A549 (cell line): ENCODE measurements around the gene GABRG2. TPM values are rescaled to one million over a fixed set of nuclear protein-coding genes. Genes with fewer than 3 reads are reported as not detected.

Source experiments
- ATAC-seq, 2 experiments: fragments of 200-7000 bp in 1 of 2; fragments of >200 bp in 1 of 2; cut with Nextera tagmentation in 1 of 2; cut with Tn5 transposase in 1 of 2; 3 replicates each; pipeline versions ENCODE4 v1.8.0 to v1.9.1; 2018 to 2020; ENCODE audit warnings: mild to moderate bottlenecking in 1 of 2, moderate library complexity in 1 of 2
- CTCF ChIA-PET: fragments of 300-600 bp; sonication (Branson Sonifier 250); formaldehyde crosslinking; extraction: SDS; loops from one replicate; lab custom pipeline; 2021; ENCODE audit warnings: antibody characterized with exemption, inconsistent platforms; lab: Yijun Ruan, JAX
- POLR2A ChIA-PET: fragments of 350-600 bp; formaldehyde crosslinking; extraction: SDS; loops from one replicate; lab custom pipeline; 2021; ENCODE audit warnings: antibody characterized with exemption, inconsistent platforms; lab: Yijun Ruan, JAX
- DNase-seq, 2 experiments: peaks; one replicate each; pipeline versions ENCODE4 v3.0.0 to v3.0.0-alpha.2; 2011 to 2016; ENCODE audit warnings: low read depth in 1 of 2, low spot score in 1 of 2
- FAIRE-seq: peaks from 2 replicates; lab custom pipeline; 2011; peaks lifted over from hg19 to GRCh38; lab: Jason Lieb, UNC
- H3K27ac ChIP-seq, 2 experiments: fragments of >200 bp; sonication (Bioruptor Twin); formaldehyde crosslinking; 3 replicates each; pipeline ENCODE4 v1.5.1; 2016 to 2017
- H3K4me1 ChIP-seq: fragments of >200 bp; sonication (Bioruptor Twin); formaldehyde crosslinking; 3 replicates; pipeline ENCODE4 v1.6.1; 2016
- H3K4me2 ChIP-seq: fragments of >200 bp; sonication (Bioruptor Twin); formaldehyde crosslinking; 3 replicates; pipeline ENCODE4 v1.6.1; 2016
- H3K4me3 ChIP-seq: fragments of >200 bp; sonication (Bioruptor Twin); formaldehyde crosslinking; 3 replicates; pipeline ENCODE4 v1.5.1; 2016
- H3K9me3 ChIP-seq: fragments of >200 bp; sonication (Bioruptor Twin); formaldehyde crosslinking; 3 replicates; pipeline ENCODE4 v1.6.1; 2016
- CEBPB ChIP-seq, 2 experiments: fragments of >200 bp in 1 of 2; sonication (Bioruptor Twin) in 1 of 2; formaldehyde crosslinking in 1 of 2; IDR thresholded peaks; 2 replicates each; pipeline ENCODE4 v1.6.1; 2012 to 2016
- EHF ChIP-seq: fragments of 250-450 bp; sonication (Bioruptor Pico); IDR thresholded peaks from 2 replicates; pipeline ENCODE4 v1.5.0; 2020; ENCODE audit warnings: mild to moderate bottlenecking
- ELK1 ChIP-seq: fragments of 150-350 bp; IDR thresholded peaks from 2 replicates; pipeline ENCODE4 v1.6.1; 2014; ENCODE audit warnings: low read depth, mild to moderate bottlenecking, low read length
- EP300 ChIP-seq, 2 experiments: fragments of >200 bp; sonication (Bioruptor Twin); formaldehyde crosslinking; IDR thresholded peaks; 2 replicates in 1 of 2; 3 replicates in 1 of 2; pipeline ENCODE4 v1.6.1; 2016 to 2017
- FOSB ChIP-seq: fragments of 250-450 bp; sonication (Bioruptor Pico); IDR thresholded peaks from 2 replicates; pipeline ENCODE4 v1.5.0; 2020; ENCODE audit warnings: mild to moderate bottlenecking, moderate library complexity
- FOSL2 ChIP-seq, 2 experiments: fragments of 450-650 bp in 1 of 2; fragments of >200 bp in 1 of 2; sonication (Bioruptor Twin) in 1 of 2; formaldehyde crosslinking; IDR thresholded peaks; 2 replicates each; pipeline versions ENCODE4 v1.5.0 to v1.6.1; 2016 to 2020; ENCODE audit warnings: mild to moderate bottlenecking in 1 of 2, moderate library complexity in 1 of 2
- HEYL ChIP-seq: fragments of 250-450 bp; sonication (Bioruptor Pico); IDR thresholded peaks from 2 replicates; pipeline ENCODE4 v1.8.0; 2021; ENCODE audit warnings: mild to moderate bottlenecking, moderate library complexity
- HMGXB4 ChIP-seq: fragments of 250-450 bp; sonication (Bioruptor Pico); IDR thresholded peaks from 2 replicates; pipeline ENCODE4 v1.5.0; 2021; ENCODE audit warnings: mild to moderate bottlenecking, moderate library complexity, borderline replicate concordance
- HOXA7 ChIP-seq: fragments of 250-450 bp; sonication (Bioruptor Pico); IDR thresholded peaks from 2 replicates; pipeline ENCODE4 v1.5.0; 2020; ENCODE audit warnings: mild to moderate bottlenecking, moderate library complexity
- JUN ChIP-seq, 2 experiments: fragments of >200 bp; sonication (Bioruptor Twin); formaldehyde crosslinking; IDR thresholded peaks; 2 replicates in 1 of 2; 3 replicates in 1 of 2; pipeline ENCODE4 v1.6.1; 2016 to 2017
- KDM5A ChIP-seq: fragments of 200-600 bp; sonication (generic); IDR thresholded peaks from 2 replicates; pipeline ENCODE4 v1.6.1; 2016; ENCODE audit warnings: antibody characterized with exemption, mild to moderate bottlenecking
- MAFK ChIP-seq: fragments of 450-650 bp; IDR thresholded peaks from 2 replicates; pipeline ENCODE4 v1.6.1; 2014; ENCODE audit not compliant: partially characterized antibody
- NFE2L2 ChIP-seq: fragments of 150-350 bp; conservative IDR thresholded peaks from 2 replicates; pipeline ENCODE4 v1.6.1; 2014; ENCODE audit warnings: low read length
- POLR2AphosphoS2 ChIP-seq: conservative IDR thresholded peaks from 2 replicates; pipeline ENCODE4 v1.6.1; 2012; ENCODE audit warnings: low read length, improper control_type of control experiment, inconsistent platforms
- RAD21 ChIP-seq, 2 experiments: fragments of >200 bp in 1 of 2; sonication (Bioruptor Twin) in 1 of 2; formaldehyde crosslinking in 1 of 2; IDR thresholded peaks in 1 of 2; conservative IDR thresholded peaks in 1 of 2; 2 replicates in 1 of 2; 3 replicates in 1 of 2; pipeline ENCODE4 v1.6.1; 2012 to 2018; ENCODE audit warnings: inconsistent platforms in 1 of 2
- RCOR1 ChIP-seq: fragments of 150-350 bp; IDR thresholded peaks from 2 replicates; pipeline ENCODE4 v1.6.1; 2014; ENCODE audit warnings: antibody characterized with exemption, low read length, low read depth
- RFX5 ChIP-seq: fragments of 450-650 bp; IDR thresholded peaks from 2 replicates; pipeline ENCODE4 v1.7.1; 2014; ENCODE audit warnings: antibody characterized with exemption, mild to moderate bottlenecking, moderate library complexity
- RNF2 ChIP-seq: fragments of 200-600 bp; sonication (generic); IDR thresholded peaks from 2 replicates; pipeline ENCODE4 v1.6.1; 2016; ENCODE audit warnings: low read depth, mild to moderate bottlenecking, antibody characterized with exemption, moderate library complexity, borderline replicate concordance
- SMC3 ChIP-seq: fragments of >200 bp; sonication (Bioruptor Twin); formaldehyde crosslinking; IDR thresholded peaks from 3 replicates; pipeline ENCODE4 v1.6.1; 2018; ENCODE audit warnings: inconsistent platforms
- ZNF302 ChIP-seq: fragments of 250-450 bp; sonication (Bioruptor Pico); IDR thresholded peaks from 2 replicates; pipeline ENCODE4 v1.9.0; 2021; ENCODE audit warnings: inconsistent platforms, mild to moderate bottlenecking, moderate library complexity
- ZSCAN20 ChIP-seq: fragments of 250-450 bp; sonication (Bioruptor Pico); IDR thresholded peaks from 2 replicates; pipeline ENCODE4 v1.8.0; 2022; ENCODE audit warnings: mild to moderate bottlenecking, moderate library complexity
- WGBS: methylation state at CpG from one replicate; pipeline ENCODE4 v1.1.6; 2017; ENCODE audit errors: missing lambda C conversion rate; 5-methylcytosine and 5-hydroxymethylcytosine counted together
- polyA plus RNA-seq, 4 experiments: library from polyadenylated mRNA; depleted of rRNA in 3 of 4; stranded (reverse); fragments of >200 nt; fragmentation: RNase III in 1 of 4; extraction: RNeasy Plus Mini Kit Qiagen cat#74134 plus additional on column Dnase treatment in 1 of 4; gene quantifications; 2 replicates in 3 of 4; 3 replicates in 1 of 4; pipeline ENCODE4 v1.2.3, GENCODE V29; 2011 to 2017
- TF ChIP-seq, protein P1 (sequence below): fragments of 200-600 bp; sonication (generic); IDR thresholded peaks from 2 replicates; pipeline ENCODE4 v1.6.1; 2016; ENCODE audit warnings: antibody characterized with exemption, mild to moderate bottlenecking, moderate library complexity
- TF ChIP-seq, protein P2 (sequence below): IDR thresholded peaks from 2 replicates; pipeline ENCODE4 v1.6.1; 2012

GABRG2 gene
- polyA plus RNA-seq, 2 of the 4 experiments (the other 2 are of a cell fraction) = not detected

DNA sequence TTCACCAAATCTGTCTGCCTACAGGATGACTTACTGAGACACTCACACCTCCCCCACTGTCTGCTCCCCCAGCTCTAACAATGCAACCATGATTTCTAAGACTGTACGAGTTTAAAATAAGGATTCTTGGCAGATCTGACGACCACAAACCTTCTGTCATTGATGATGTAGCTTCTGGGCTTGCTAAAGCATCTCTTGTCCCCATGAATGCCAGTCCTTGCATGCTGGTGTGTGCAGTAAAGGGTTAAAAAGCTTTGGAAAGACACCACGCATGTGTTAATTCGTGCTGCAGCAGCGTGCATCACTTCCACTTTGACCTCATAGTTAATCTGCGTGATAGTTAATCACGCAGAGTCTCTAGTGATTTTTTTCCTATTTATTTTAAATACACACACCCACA is 411 bp upstream of the GABRG2 start:
- ATAC-seq = no peak
- ChIA-PET POLR2A (no interaction called here), CTCF (no interaction called here)
- FAIRE-seq = no peak
- no peaks in the 10 kb centered on the region for H3K9me3 ChIP-seq
- no peak for DNase-seq
- no peak overlapping the region for H3K4me3 ChIP-seq
- no peak overlapping the region for H3K27ac ChIP-seq
- H3K4me2 ChIP-seq = no peak overlapping the region
- 5% methylated on average over 7 of the region's 7 CpGs for WGBS
- H3K4me1 ChIP-seq = no peaks in the 10 kb centered on the region
- TF ChIP-seq RAD21 (conservative IDR thresholded peaks at IDR 0.05 in 1 of 2, IDR thresholded peaks at IDR 0.05 in 1 of 2) = no peak
- no peak for TF ChIP-seq RNF2
- TF ChIP-seq ELK1 = no peak
- TF ChIP-seq MAFK = no peak
- no peak for TF ChIP-seq FOSB
- no peak for TF ChIP-seq EP300 (IDR thresholded peaks at IDR 0.05)
- TF ChIP-seq NFE2L2 = no peak
- TF ChIP-seq EHF (CRISPR knock-in tag) = no peak
- TF ChIP-seq RCOR1 = no peak
- TF ChIP-seq HOXA7 (CRISPR knock-in tag) = no peak
- no peak for TF ChIP-seq RFX5

DNA sequence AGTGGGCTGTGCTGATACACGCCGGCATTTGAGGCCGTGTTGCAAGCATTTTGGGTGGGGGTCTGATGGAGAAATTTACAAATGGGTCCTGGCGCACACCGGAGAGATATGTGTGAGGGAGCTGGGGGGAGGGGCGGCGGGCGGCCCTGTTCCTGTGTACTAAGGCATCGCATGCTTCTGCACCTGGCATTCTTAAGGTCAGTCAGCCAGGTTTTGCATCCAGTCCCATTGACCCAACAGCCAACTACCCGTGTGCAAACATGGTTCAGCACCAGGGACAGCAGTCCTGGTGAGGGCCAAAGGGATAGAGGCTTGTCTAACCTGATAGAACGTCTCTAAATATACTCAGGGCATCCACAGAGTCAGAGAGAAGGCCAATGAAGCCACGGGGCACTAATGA is 839 bp downstream of the GABRG2 start:
- Histone ChIP-seq H3K27ac (no peak overlapping the region), H3K9me3 (no peaks in the 10 kb centered on the region), H3K4me3 (no peak overlapping the region), H3K4me1 (no peaks in the 10 kb centered on the region), H3K4me2 (no peak overlapping the region)
- no peak for FAIRE-seq
- no peak for ATAC-seq
- TF ChIP-seq HMGXB4 (CRISPR knock-in tag) (no peak), POLR2AphosphoS2 (no peak)
- TF ChIP-seq, protein P1, sequence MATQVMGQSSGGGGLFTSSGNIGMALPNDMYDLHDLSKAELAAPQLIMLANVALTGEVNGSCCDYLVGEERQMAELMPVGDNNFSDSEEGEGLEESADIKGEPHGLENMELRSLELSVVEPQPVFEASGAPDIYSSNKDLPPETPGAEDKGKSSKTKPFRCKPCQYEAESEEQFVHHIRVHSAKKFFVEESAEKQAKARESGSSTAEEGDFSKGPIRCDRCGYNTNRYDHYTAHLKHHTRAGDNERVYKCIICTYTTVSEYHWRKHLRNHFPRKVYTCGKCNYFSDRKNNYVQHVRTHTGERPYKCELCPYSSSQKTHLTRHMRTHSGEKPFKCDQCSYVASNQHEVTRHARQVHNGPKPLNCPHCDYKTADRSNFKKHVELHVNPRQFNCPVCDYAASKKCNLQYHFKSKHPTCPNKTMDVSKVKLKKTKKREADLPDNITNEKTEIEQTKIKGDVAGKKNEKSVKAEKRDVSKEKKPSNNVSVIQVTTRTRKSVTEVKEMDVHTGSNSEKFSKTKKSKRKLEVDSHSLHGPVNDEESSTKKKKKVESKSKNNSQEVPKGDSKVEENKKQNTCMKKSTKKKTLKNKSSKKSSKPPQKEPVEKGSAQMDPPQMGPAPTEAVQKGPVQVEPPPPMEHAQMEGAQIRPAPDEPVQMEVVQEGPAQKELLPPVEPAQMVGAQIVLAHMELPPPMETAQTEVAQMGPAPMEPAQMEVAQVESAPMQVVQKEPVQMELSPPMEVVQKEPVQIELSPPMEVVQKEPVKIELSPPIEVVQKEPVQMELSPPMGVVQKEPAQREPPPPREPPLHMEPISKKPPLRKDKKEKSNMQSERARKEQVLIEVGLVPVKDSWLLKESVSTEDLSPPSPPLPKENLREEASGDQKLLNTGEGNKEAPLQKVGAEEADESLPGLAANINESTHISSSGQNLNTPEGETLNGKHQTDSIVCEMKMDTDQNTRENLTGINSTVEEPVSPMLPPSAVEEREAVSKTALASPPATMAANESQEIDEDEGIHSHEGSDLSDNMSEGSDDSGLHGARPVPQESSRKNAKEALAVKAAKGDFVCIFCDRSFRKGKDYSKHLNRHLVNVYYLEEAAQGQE = peak; percentile 77; the same call in 1 of the 2 replicates
- WGBS = 16% methylated on average over 8 of the region's 12 CpGs
- peak in 1 of 2 experiments; percentile 14 for DNase-seq
- POLR2A ChIA-PET = no interaction called here
- CTCF ChIA-PET = no interaction called here

GRCh38 chr5:162068936-162069335 is 1.4 kb downstream of the GABRG2 start:
- H3K4me3 ChIP-seq = no peak overlapping the region
- DNase-seq (no peak), FAIRE-seq (no peak), ATAC-seq (no peak)
- 1% methylated on average over 4 of the region's 4 CpGs for WGBS
- POLR2A ChIA-PET = no interaction called here
- no peaks in the 10 kb centered on the region for H3K4me1 ChIP-seq
- no peak overlapping the region for H3K4me2 ChIP-seq
- CTCF ChIA-PET = no interaction called here
- no peak overlapping the region for H3K27ac ChIP-seq
- H3K9me3 ChIP-seq = no peaks in the 10 kb centered on the region
- TF ChIP-seq ZNF302 (no peak), SMC3 (no peak), FOSL2 (IDR thresholded peaks at IDR 0.05) (no peak), FOSL2 (CRISPR knock-in tag; IDR thresholded peaks at IDR 0.05) (no peak), ELK1 (no peak), HMGXB4 (CRISPR knock-in tag) (no peak), KDM5A (no peak), EHF (CRISPR knock-in tag) (no peak), HEYL (no peak), CEBPB (IDR thresholded peaks at IDR 0.05) (no peak), ZSCAN20 (CRISPR knock-in tag) (no peak), JUN (IDR thresholded peaks at IDR 0.05) (no peak)
- TF ChIP-seq, protein P2, sequence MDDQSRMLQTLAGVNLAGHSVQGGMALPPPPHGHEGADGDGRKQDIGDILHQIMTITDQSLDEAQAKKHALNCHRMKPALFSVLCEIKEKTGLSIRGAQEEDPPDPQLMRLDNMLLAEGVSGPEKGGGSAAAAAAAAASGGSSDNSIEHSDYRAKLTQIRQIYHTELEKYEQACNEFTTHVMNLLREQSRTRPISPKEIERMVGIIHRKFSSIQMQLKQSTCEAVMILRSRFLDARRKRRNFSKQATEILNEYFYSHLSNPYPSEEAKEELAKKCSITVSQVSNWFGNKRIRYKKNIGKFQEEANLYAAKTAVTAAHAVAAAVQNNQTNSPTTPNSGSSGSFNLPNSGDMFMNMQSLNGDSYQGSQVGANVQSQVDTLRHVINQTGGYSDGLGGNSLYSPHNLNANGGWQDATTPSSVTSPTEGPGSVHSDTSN = no peak
